ENCODE data around the gene USP48. TPM values are rescaled to one million over a fixed set of nuclear protein-coding genes. Genes with fewer than 3 reads are reported as not detected.
"Not testable (repeated sequence)": the region's sequence is repeated elsewhere in the genome, so short reads cannot be mapped to it uniquely, and the experiment has no call there.

Gene USP48
- total RNA-seq, 4 donors from 2014 or later, result 23.1 to 92.5 (median 64.4) TPM

DNA sequence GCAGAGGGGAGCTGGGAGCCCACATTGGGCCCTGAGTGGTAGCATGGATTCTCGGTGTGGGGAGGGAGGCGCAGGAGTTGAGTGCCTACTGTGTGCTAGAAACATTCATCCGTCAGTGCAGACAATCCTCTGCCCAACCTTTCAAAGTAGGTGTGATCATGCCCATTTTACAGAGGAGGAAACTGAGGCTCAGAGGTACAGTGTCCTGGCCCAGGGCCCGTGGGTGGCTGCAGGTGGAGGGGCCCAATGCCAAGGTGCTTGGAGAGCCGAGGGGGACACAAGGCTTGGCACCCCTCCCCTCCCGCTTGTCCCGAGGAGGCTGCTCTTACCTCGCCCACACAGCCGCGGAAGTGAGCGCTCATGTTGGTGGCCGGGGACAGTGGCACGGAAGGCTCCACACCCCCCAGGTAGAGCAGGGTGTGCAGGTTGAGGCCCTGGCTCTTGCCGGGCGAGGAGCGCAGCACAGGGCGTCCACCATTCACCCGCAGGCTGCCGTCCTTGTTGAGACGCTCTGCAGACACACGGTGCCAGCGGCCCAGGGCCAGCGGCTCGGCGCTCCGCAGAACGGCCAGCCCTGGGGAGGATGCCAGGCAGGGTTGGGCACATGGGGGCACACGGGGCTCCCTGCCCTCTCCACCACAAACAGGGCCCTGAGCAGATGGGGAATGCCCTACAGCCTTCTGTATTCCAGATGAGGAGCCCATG is 45.7 kb upstream of the USP48 start:
- H3K4me3 ChIP-seq, result no peak overlapping the region
- no peaks in the 10 kb centered on the region for H3K4me1 ChIP-seq
- H3K9me3 ChIP-seq, result no peaks in the 10 kb centered on the region
- intact Hi-C loops (cut with DNase I; ENCODE audit: low total_unique reads), result no loop called here
- TF ChIP-seq, protein P1, sequence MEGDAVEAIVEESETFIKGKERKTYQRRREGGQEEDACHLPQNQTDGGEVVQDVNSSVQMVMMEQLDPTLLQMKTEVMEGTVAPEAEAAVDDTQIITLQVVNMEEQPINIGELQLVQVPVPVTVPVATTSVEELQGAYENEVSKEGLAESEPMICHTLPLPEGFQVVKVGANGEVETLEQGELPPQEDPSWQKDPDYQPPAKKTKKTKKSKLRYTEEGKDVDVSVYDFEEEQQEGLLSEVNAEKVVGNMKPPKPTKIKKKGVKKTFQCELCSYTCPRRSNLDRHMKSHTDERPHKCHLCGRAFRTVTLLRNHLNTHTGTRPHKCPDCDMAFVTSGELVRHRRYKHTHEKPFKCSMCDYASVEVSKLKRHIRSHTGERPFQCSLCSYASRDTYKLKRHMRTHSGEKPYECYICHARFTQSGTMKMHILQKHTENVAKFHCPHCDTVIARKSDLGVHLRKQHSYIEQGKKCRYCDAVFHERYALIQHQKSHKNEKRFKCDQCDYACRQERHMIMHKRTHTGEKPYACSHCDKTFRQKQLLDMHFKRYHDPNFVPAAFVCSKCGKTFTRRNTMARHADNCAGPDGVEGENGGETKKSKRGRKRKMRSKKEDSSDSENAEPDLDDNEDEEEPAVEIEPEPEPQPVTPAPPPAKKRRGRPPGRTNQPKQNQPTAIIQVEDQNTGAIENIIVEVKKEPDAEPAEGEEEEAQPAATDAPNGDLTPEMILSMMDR (IDR thresholded peaks at IDR 0.05), result no peak
- TF ChIP-seq POLR2A (IDR thresholded peaks at IDR 0.05), result no peak
- DNase-seq, result peak in 1 of 2 donors; percentile 17
- H3K36me3 ChIP-seq, result no peaks in the 10 kb centered on the region
- no peak overlapping the region for H3K27ac ChIP-seq
- no peaks in the 10 kb centered on the region for H3K27me3 ChIP-seq

DNA sequence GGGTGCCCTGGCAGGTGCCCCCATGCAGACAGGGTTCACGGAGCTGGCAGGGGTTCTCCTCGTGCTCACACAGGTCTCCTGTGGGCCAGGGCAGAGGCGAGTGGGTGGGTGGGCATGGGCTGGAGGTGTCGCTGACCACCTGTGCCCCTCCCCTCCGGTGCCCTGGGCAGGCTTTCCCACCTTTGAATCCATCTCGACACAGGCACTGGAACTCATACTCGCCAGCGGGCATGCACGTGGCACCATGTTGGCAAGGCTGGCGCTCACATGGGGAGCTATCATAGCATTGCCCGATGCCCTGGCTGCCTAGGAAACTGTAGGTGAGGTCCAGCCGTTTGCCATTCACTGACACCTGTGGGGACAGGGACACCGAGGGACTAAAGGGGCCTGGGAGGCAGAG is 45.1 kb upstream of the USP48 start:
- intact Hi-C loops (cut with DNase I; ENCODE audit: low total_unique reads), result no loop called here
- Histone ChIP-seq H3K27me3 (no peaks in the 10 kb centered on the region), H3K4me1 (no peaks in the 10 kb centered on the region), H3K9me3 (no peaks in the 10 kb centered on the region), H3K4me3 (no peak overlapping the region), H3K27ac (no peak overlapping the region), H3K36me3 (no peaks in the 10 kb centered on the region)
- TF ChIP-seq POLR2A (IDR thresholded peaks at IDR 0.05), result no peak
- TF ChIP-seq, protein P1 (IDR thresholded peaks at IDR 0.05), result no peak
- no peak for DNase-seq

DNA sequence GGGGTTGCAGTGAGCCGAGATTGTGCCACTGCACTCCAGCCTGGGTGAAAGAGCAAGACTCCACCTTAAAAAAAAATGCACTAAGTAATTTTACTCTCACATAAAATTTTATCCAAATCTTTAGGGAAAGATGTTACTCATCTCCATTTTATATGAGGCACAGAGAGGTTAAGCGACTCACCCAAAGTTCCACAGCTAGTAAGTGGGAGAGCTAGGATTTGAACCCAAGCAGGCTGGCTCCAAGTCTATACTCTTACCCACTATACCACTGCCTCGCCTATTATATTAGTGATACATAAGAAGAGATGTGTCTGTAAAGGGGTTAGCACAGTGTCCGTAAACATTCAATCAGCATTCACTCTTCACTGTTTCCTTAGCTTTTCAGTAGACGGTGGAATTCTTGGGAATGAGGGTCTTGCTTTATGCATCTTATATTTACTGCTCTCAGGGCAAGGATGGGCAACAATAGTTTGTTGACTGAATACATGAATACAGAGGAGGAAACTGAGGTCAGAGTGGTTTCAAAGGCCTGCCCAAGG is 44.3 kb upstream of the USP48 start:
- H3K27ac ChIP-seq, result no peak overlapping the region
- intact Hi-C loops (cut with DNase I; ENCODE audit: low total_unique reads), result no loop called here

DNA sequence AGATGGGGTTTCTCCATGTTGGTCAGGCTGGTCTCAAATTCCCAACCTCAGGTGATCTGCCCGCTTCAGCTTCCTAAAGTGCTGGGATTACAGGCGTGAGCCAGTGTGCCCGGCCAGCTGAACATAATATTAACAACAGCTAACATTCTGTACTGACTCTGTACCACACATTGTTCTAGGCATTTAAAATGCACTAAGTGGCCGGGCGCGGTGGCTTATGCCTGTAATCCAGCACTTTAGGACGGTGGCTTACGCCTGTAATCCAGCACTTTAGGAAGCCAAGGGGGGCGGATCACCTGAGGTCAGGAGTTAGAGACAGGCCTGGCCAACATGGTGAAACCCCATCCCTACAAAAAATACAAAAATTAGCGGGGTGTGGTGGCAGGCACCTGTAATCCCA is 43.7 kb upstream of the USP48 start:
- H3K4me1 ChIP-seq; H3K36me3 ChIP-seq; H3K4me3 ChIP-seq; H3K9me3 ChIP-seq; H3K27me3 ChIP-seq; intact Hi-C loops (cut with DNase I; ENCODE audit: low total_unique reads); H3K27ac ChIP-seq; DNase-seq: not testable (repeated sequence)

More for the DNA sequence above, 44.3 kb upstream of the USP48 start:
- no peaks in the 10 kb centered on the region for H3K36me3 ChIP-seq
- TF ChIP-seq POLR2A (IDR thresholded peaks at IDR 0.05), result no peak
- TF ChIP-seq, protein P1 (IDR thresholded peaks at IDR 0.05), result no peak
- no peak overlapping the region for H3K4me3 ChIP-seq
- no peaks in the 10 kb centered on the region for H3K9me3 ChIP-seq
- no peak for DNase-seq
- H3K4me1 ChIP-seq, result no peaks in the 10 kb centered on the region
- no peaks in the 10 kb centered on the region for H3K27me3 ChIP-seq

DNA sequence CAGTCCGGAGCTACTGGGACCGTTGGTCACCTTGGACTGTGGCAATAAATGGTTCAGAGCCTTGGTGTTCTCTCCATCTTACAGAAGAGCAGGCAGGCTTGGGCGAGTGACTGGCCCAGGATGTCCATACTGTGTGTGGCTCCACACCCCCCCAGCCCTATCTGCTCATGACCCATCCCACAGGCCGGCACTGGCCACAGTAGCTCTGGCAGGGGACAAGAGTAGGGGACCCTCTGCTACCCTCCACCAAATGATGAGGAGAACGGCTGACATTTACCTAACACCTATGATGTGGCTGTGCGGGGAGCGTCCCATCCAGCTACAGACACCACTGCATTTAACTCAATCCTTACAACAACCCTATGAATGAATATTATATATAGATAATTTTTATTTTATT is 42.4 kb upstream of the USP48 start:
- TF ChIP-seq POLR2A (IDR thresholded peaks at IDR 0.05), result no peak
- TF ChIP-seq, protein P1 (IDR thresholded peaks at IDR 0.05), result no peak
- Histone ChIP-seq H3K36me3 (no peaks in the 10 kb centered on the region), H3K27me3 (no peaks in the 10 kb centered on the region), H3K9me3 (no peaks in the 10 kb centered on the region), H3K4me1 (no peaks in the 10 kb centered on the region), H3K27ac (no peak overlapping the region), H3K4me3 (no peak overlapping the region)
- no peak for DNase-seq
- intact Hi-C loops (cut with DNase I; ENCODE audit: low total_unique reads), result no loop called here
